SK-N-SH (cell line): ENCODE results near the gene VSIG8. TPM values are rescaled to one million over a fixed set of nuclear protein-coding genes. Genes with fewer than 3 reads are reported as not detected.
A peak's percentile ranks its signal among the peaks of the same experiment; 100 is the strongest.

Source experiments
- CTCF ChIA-PET: fragments of 300-600, 350-600 bp; formaldehyde crosslinking; extraction: SDS; loops from one replicate; lab custom pipeline; 2021; lab: Yijun Ruan, JAX
- POLR2A ChIA-PET: fragments of 350-600 bp; sonication (Branson Sonifier 250); formaldehyde crosslinking; extraction: SDS; loops from one replicate; lab custom pipeline; 2020; ENCODE audit warnings: antibody characterized with exemption, inconsistent platforms; lab: Yijun Ruan, JAX
- DNase-seq: peaks from one replicate; pipeline ENCODE4 v3.0.0; 2012
- H2AFZ ChIP-seq: fragments of 200-600 bp; sonication (generic); 2 replicates; pipeline ENCODE4 v1.8.1; 2016; ENCODE audit warnings: antibody characterized with exemption, mild to moderate bottlenecking, low read depth
- H3F3A ChIP-seq: fragments of 200-600 bp; sonication (generic); replicated peaks from 2 replicates; pipeline ENCODE3; 2016; ENCODE audit warnings: antibody characterized with exemption, mild to moderate bottlenecking; ENCODE audit not compliant: insufficient read depth
- H3K27ac ChIP-seq, 2 experiments: fragments of 200-500 bp in 1 of 2; fragments of 200-600 bp in 1 of 2; sonication (Bioruptor generic) in 1 of 2; sonication (generic), shearing (Covaris generic) in 1 of 2; 2 replicates each; pipeline versions ENCODE4 v1.5.1 to v1.6.1; 2014 to 2016; ENCODE audit warnings: low read depth in 2 of 2, inconsistent platforms in 1 of 2, low read length in 1 of 2, mild to moderate bottlenecking in 1 of 2, mixed read lengths in 1 of 2
- H3K27me3 ChIP-seq: fragments of 200-600 bp; sonication (generic), shearing (Covaris generic); 2 replicates; pipeline ENCODE4 v1.6.1; 2016; ENCODE audit warnings: mixed run types; ENCODE audit not compliant: insufficient read depth
- H3K36me3 ChIP-seq, 2 experiments: fragments of 200-500 bp in 1 of 2; fragments of 200-600 bp in 1 of 2; sonication (Bioruptor generic) in 1 of 2; sonication (generic) in 1 of 2; replicated peaks in 1 of 2; 2 replicates each; pipeline versions ENCODE3 to v1.5.1; 2014 to 2016; ENCODE audit warnings: low read length in 1 of 2, mild to moderate bottlenecking in 1 of 2; ENCODE audit not compliant: insufficient read depth in 2 of 2, control insufficient read depth in 1 of 2
- H3K4me1 ChIP-seq, 2 experiments: fragments of 200-500 bp in 1 of 2; fragments of 200-600 bp in 1 of 2; sonication (Bioruptor generic) in 1 of 2; sonication (generic), shearing (Covaris generic) in 1 of 2; 2 replicates each; pipeline versions ENCODE4 v1.5.1 to v1.6.1; 2014 to 2016; ENCODE audit warnings: low read depth in 1 of 2, low read length in 1 of 2, mixed run types in 1 of 2; ENCODE audit not compliant: insufficient read depth in 2 of 2, control insufficient read depth in 1 of 2
- H3K4me2 ChIP-seq: fragments of 200-600 bp; sonication (generic), shearing (Covaris generic); 2 replicates; pipeline ENCODE4 v1.6.1; 2017; ENCODE audit warnings: mixed run types
- H3K4me3 ChIP-seq, 2 experiments: fragments of 200-500 bp in 1 of 2; fragments of 200-600 bp in 1 of 2; sonication (Bioruptor generic) in 1 of 2; sonication (generic), shearing (Covaris generic) in 1 of 2; 2 replicates each; pipeline versions ENCODE4 v1.5.1 to v1.8.1; 2014 to 2016; ENCODE audit warnings: low read depth in 2 of 2, inconsistent platforms in 1 of 2, low read length in 1 of 2, mild to moderate bottlenecking in 1 of 2, mixed read lengths in 1 of 2, moderate library complexity in 1 of 2
- H3K79me2 ChIP-seq: fragments of 200-600 bp; sonication (generic); 2 replicates; pipeline ENCODE4 v1.8.1; 2017; ENCODE audit warnings: mild to moderate bottlenecking; ENCODE audit not compliant: insufficient read depth
- H3K9ac ChIP-seq: fragments of 200-600 bp; sonication (generic); 2 replicates; pipeline ENCODE4 v1.6.1; 2017; ENCODE audit warnings: mixed run types
- H3K9me2 ChIP-seq: fragments of 200-600 bp; sonication (generic); 2 replicates; pipeline ENCODE4 v1.6.1; 2017; ENCODE audit warnings: mixed run types
- H3K9me3 ChIP-seq: fragments of 200-600 bp; sonication (generic); 2 replicates; pipeline ENCODE4 v1.6.1; 2017; ENCODE audit warnings: mixed run types, mild to moderate bottlenecking, moderate library complexity
- H4K20me1 ChIP-seq: fragments of 200-600 bp; sonication (generic); 2 replicates; pipeline ENCODE4 v1.6.1; 2017; ENCODE audit warnings: mild to moderate bottlenecking, mixed run types; ENCODE audit not compliant: insufficient read depth
- EP300 ChIP-seq, 2 experiments: IDR thresholded peaks; 2 replicates each; pipeline versions ENCODE4 v1.4.0 to v1.6.1; 2012; ENCODE audit warnings: borderline replicate concordance in 1 of 2, low read depth in 1 of 2, low read length in 1 of 2
- FOXJ3 ChIP-seq: sonication (generic); formaldehyde crosslinking; IDR thresholded peaks from 2 replicates; pipeline ENCODE4 v1.5.1; 2020; ENCODE audit warnings: mild to moderate bottlenecking, missing genetic modification reagents
- MXI1 ChIP-seq: IDR thresholded peaks from 2 replicates; pipeline ENCODE4 v1.6.1; 2012; ENCODE audit warnings: mild to moderate bottlenecking, low read depth, low read length, improper control_type of control experiment
- NRF1 ChIP-seq: IDR thresholded peaks from 2 replicates; pipeline ENCODE4 v1.6.1; 2012; ENCODE audit warnings: low read depth, mild to moderate bottlenecking, low read length
- POLR2AphosphoS5 ChIP-seq: IDR thresholded peaks from 2 replicates; pipeline ENCODE4 v1.6.1; 2012; ENCODE audit warnings: low read depth, low read length
- SIN3A ChIP-seq: IDR thresholded peaks from 2 replicates; pipeline ENCODE4 v1.6.1; 2012; ENCODE audit warnings: low read depth, mild to moderate bottlenecking, low read length, moderate library complexity, borderline replicate concordance
- YY1 ChIP-seq: IDR thresholded peaks from 2 replicates; pipeline ENCODE4 v1.4.0; 2012; ENCODE audit warnings: low read depth, mild to moderate bottlenecking
- WGBS: methylation state at CpG from one replicate; pipeline ENCODE4 v1.1.6; 2017; ENCODE audit warnings: low lambda C conversion rate; 5-methylcytosine and 5-hydroxymethylcytosine counted together
- polyA plus RNA-seq, 3 experiments: library from polyadenylated mRNA; depleted of rRNA; stranded (reverse); fragments of >200 nt; gene quantifications; 2 replicates each; pipeline ENCODE4 v1.2.3, GENCODE V29; 2012
- TF ChIP-seq, protein P1 (sequence below): fragments of 200-600 bp; sonication (generic); IDR thresholded peaks from 2 replicates; pipeline ENCODE4 v1.6.1; 2017; ENCODE audit warnings: antibody characterized with exemption, mild to moderate bottlenecking, moderate library complexity
- TF ChIP-seq, protein P2 (sequence below): IDR thresholded peaks from 2 replicates; pipeline ENCODE4; 2012

The VSIG8 gene
- polyA plus RNA-seq, 1 of the 3 experiments (the other 2 are of a cell fraction): not detected

DNA sequence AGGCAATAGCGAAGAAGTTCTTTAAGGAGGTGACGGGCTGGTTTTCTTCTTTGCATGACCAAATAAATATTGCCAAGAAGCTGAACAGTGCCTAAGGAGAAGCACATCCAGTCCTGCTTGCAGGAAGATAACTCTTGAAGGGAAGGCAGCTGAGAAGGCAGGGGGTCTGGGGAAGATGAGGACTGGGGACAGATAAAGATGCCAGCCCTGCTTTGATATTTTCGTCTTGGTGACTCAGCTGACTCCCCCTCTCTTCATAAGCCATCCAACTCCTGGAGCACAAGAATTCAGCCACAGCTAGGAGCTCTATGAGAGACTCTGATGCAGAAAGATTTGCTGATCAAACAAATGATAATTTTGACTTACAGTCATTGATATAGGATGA, 34.1 kb upstream of the VSIG8 start:
- Histone ChIP-seq H3K9me3 (no peaks in the 10 kb centered on the region), H3K27me3 (no peaks in the 10 kb centered on the region), H2AFZ (no peak overlapping the region), H3K9ac (no peak overlapping the region), H3K79me2 (no peaks in the 10 kb centered on the region), H3F3A (no peaks in the 10 kb centered on the region), H3K36me3 (no peaks in the 10 kb centered on the region), H3K4me2 (peak overlapping the region; percentile 31; the same call in 1 of the 2 replicates), H3K4me1 (0 out of 4 replicates have a peak, but pooled peaks cover 0 to 7% of the 10 kb centered on the region in 2 experiments), H3K4me3 (no peak overlapping the region), H4K20me1 (no peaks in the 10 kb centered on the region)
- CTCF ChIA-PET: interaction anchor here (14.6 kb wide), 1 partner anchor 100 kb away, joined by 533 read pairs; the partner anchor contains the start of gene FCRL6
- POLR2A ChIA-PET: no interaction called here
- WGBS: 75% methylated on average over 3 of the region's 3 CpGs
- no peak for DNase-seq
- TF ChIP-seq, protein P1, sequence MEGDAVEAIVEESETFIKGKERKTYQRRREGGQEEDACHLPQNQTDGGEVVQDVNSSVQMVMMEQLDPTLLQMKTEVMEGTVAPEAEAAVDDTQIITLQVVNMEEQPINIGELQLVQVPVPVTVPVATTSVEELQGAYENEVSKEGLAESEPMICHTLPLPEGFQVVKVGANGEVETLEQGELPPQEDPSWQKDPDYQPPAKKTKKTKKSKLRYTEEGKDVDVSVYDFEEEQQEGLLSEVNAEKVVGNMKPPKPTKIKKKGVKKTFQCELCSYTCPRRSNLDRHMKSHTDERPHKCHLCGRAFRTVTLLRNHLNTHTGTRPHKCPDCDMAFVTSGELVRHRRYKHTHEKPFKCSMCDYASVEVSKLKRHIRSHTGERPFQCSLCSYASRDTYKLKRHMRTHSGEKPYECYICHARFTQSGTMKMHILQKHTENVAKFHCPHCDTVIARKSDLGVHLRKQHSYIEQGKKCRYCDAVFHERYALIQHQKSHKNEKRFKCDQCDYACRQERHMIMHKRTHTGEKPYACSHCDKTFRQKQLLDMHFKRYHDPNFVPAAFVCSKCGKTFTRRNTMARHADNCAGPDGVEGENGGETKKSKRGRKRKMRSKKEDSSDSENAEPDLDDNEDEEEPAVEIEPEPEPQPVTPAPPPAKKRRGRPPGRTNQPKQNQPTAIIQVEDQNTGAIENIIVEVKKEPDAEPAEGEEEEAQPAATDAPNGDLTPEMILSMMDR: no peak
- no peak for TF ChIP-seq POLR2AphosphoS5
- no peak for TF ChIP-seq SIN3A
- TF ChIP-seq YY1: no peak
- TF ChIP-seq, all 33 proteins: peak for 0
- peak overlapping the region in 1 of 2 experiments; percentile 36; a peak in 1 of 4 replicates for H3K27ac ChIP-seq
- no peaks in the 10 kb centered on the region for H3K9me2 ChIP-seq

DNA sequence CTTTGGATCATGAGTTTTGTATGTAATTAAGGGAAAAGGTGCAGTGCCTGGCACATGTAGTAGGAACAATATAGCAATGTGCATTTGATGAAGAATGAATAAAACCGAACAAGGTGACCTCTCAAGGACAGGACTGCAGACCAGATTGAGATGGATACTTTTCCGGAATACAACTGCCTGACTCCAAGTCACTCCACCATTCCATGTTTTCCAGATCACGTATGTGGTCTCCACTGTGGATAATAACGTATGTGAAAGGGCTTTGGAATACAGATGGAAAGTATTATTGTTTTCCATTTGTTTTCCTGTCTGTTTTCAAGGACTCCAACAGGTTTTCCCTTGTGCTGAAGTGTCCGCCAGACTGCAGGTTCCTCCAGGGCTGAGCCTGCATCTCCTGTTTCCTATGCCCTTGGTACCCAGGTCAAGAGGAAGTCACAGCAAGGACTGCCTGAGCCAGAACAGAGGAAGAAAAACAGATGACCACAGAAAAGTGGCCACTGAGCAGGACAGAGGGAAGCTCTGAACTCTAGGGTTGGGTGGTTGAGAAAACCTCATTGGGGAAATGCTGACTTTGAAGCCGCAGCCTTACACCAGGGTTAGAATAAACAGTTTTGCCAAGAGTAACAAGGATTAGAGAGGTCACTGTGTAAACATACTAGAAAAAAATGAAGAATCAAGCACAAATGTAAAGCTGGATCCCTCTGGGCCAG, 33.5 kb upstream of the VSIG8 start:
- peaks cover 0 to 11% of the 10 kb centered on the region in 2 experiments; a peak in 1 of 4 replicates for H3K4me1 ChIP-seq
- ChIA-PET POLR2A (no interaction called here), CTCF (interaction anchor here (0.6 to 14.6 kb wide), 5 partner anchors 49 to 119 kb away, joined by 3 to 533 read pairs (median 6); partner anchors contain the start of genes DUSP23, FCRL6 and IGSF9)
- peak overlapping the region in 1 of 2 experiments; percentile 36; a peak in 1 of 4 replicates for H3K27ac ChIP-seq
- H3K27me3 ChIP-seq: no peaks in the 10 kb centered on the region
- H3K4me2 ChIP-seq: peak overlapping the region; percentile 31; the same call in 1 of the 2 replicates
- no peaks in the 10 kb centered on the region for H3K9me2 ChIP-seq
- no peak overlapping the region for H3K4me3 ChIP-seq
- DNase-seq: no peak
- no peak for TF ChIP-seq EP300 (IDR thresholded peaks at IDR 0.05; ENCODE audit: borderline replicate concordance in 1 of 2, low read depth in 1 of 2, low read length in 1 of 2)
- TF ChIP-seq, protein P2, sequence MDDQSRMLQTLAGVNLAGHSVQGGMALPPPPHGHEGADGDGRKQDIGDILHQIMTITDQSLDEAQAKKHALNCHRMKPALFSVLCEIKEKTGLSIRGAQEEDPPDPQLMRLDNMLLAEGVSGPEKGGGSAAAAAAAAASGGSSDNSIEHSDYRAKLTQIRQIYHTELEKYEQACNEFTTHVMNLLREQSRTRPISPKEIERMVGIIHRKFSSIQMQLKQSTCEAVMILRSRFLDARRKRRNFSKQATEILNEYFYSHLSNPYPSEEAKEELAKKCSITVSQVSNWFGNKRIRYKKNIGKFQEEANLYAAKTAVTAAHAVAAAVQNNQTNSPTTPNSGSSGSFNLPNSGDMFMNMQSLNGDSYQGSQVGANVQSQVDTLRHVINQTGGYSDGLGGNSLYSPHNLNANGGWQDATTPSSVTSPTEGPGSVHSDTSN: no peak
- TF ChIP-seq NRF1: no peak
- TF ChIP-seq, protein P1: no peak
- TF ChIP-seq FOXJ3: no peak
- TF ChIP-seq MXI1: no peak
- H2AFZ ChIP-seq: no peak overlapping the region
- H3K36me3 ChIP-seq: no peaks in the 10 kb centered on the region
- WGBS: 78% methylated on average over 6 of the region's 6 CpGs
- no peaks in the 10 kb centered on the region for H3F3A ChIP-seq
- H3K9ac ChIP-seq: no peak overlapping the region
- no peaks in the 10 kb centered on the region for H4K20me1 ChIP-seq
- no peaks in the 10 kb centered on the region for H3K79me2 ChIP-seq
- no peaks in the 10 kb centered on the region for H3K9me3 ChIP-seq
